PC-3 (cell line): ENCODE results near the gene CREBBP.

Source experiments
- CTCF ChIP-seq: fragments of 300-600 bp; sonication (generic); conservative IDR thresholded peaks from 2 replicates; pipeline ENCODE4 v1.5.1; 2017; ENCODE audit warnings: antibody characterized with exemption, low read depth, mild to moderate bottlenecking, low read length
- EZH2 ChIP-seq: fragments of 300-600 bp; sonication (generic); IDR thresholded peaks from one replicate; pipeline ENCODE4 v1.6.1; 2017; ENCODE audit warnings: antibody characterized with exemption, mild to moderate bottlenecking, low read length; ENCODE audit not compliant: unreplicated experiment
- EZH2phosphoT487 ChIP-seq: fragments of 300-600 bp; sonication (generic); IDR thresholded peaks from 2 replicates; pipeline ENCODE4 v1.6.1; 2018; ENCODE audit warnings: mild to moderate bottlenecking, antibody characterized with exemption, low read length, borderline replicate concordance

GRCh38 chr16:3718019-3718391 lies 162.5 kb downstream of the CREBBP start:
- TF ChIP-seq EZH2phosphoT487 (no peak), CTCF (no peak), EZH2 (no peak)
